ENCODE data around the gene BABAM1.
"Not testable (repeated sequence)": the region's sequence is repeated elsewhere in the genome, so short reads cannot be mapped to it uniquely, and the experiment has no call there.

BABAM1 gene

DNA sequence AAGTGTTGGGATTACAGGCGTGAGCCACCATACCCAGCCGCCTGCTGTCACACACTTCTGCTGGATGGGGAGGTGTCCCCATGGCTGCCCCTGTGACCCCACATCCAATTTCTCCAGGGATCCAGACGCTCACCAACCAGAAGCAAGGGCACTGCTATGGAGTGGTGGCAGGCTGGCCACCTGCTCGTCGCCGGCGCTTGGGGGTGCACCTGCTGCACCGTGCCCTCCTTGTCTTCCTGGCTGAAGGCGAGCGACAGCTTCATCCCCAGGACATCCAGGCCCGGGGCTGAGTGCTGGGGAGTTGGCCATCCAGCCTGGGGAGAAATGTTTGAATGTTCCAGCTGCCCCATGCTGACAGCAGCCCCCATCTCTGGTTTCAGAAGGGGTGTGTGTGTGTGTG, 19.0 kb downstream of the BABAM1 start:
- Histone ChIP-seq H3K27me3 (no peaks in the 10 kb centered on the region), H3K4me1 (peaks cover 24% of the 10 kb centered on the region), H3K9ac (no peak overlapping the region), H3K4me3 (no peak overlapping the region), H3K9me3 (no peaks in the 10 kb centered on the region), H3K36me3 (peaks cover 48% of the 10 kb centered on the region), H3K27ac (no peak overlapping the region), H3K4me2 (no peak overlapping the region), H4K20me1 (peaks cover 29% of the 10 kb centered on the region)
- no peak for TF ChIP-seq Cebpa-rat (IDR thresholded peaks at IDR 0.05)

DNA sequence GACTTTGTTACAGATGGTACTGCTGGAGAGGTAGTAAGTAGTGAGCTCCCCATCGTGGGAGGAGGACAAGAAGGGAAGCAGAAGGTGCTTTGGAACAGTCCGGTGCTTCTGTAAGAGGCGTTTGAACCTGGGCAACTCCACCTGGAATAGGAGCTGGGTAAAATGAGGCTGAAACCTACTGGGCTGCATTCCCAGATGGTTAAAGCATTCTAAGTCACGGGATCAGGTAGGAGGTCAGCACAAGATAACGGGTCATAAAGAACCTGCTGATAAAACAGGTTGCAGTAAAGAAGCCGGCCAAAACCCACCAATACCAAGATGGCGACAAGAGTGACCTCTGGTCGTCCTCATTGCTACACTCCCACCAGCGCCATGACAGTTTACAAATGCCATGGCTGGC, 19.5 kb downstream of the BABAM1 start:
- no peaks in the 10 kb centered on the region for H3K27me3 ChIP-seq

DNA sequence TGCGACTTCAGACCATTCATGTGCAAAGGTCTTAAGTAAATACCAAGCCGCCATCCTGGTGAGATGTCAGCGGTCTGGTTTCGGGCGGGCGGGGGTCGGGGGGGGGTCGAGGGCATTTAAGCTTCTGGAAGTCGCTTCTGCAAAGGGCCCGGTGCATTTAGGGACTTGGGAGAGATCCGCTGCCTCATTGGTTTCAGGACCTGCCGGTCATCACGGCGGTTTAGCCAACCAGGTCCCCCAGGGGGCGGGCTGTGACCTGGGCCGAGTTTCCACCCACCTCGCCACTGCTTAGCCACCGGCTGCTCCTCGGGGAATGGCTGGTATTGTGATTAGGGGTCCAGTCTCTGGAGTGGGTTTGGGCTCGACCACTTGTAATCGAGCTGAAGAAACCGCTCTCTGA, 22.2 kb downstream of the BABAM1 start:
- TF ChIP-seq Cebpa-rat (IDR thresholded peaks at IDR 0.05) = no peak
- peaks cover 37% of the 10 kb centered on the region for H3K36me3 ChIP-seq
- peaks cover 32% of the 10 kb centered on the region for H3K4me1 ChIP-seq
- H3K9me3 ChIP-seq = 0 out of 2 replicates have a peak, but pooled peaks cover 4% of the 10 kb centered on the region
- peak overlapping the region; percentile 12; the same call in 1 of the 2 replicates for H3K4me2 ChIP-seq
- H3K27me3 ChIP-seq = no peaks in the 10 kb centered on the region
- no peak overlapping the region for H3K27ac ChIP-seq
- H3K9ac ChIP-seq = no peak overlapping the region
- H3K4me3 ChIP-seq = no peak overlapping the region
- peaks cover 23% of the 10 kb centered on the region for H4K20me1 ChIP-seq

More for the DNA sequence above, 19.5 kb downstream of the BABAM1 start:
- H3K36me3 ChIP-seq = peaks cover 48% of the 10 kb centered on the region
- H4K20me1 ChIP-seq = peaks cover 29% of the 10 kb centered on the region
- H3K4me3 ChIP-seq = no peak overlapping the region
- no peak overlapping the region for H3K4me2 ChIP-seq
- H3K27ac ChIP-seq = no peak overlapping the region
- H3K9me3 ChIP-seq = no peaks in the 10 kb centered on the region
- peaks cover 23% of the 10 kb centered on the region for H3K4me1 ChIP-seq
- H3K9ac ChIP-seq = no peak overlapping the region
- no peak for TF ChIP-seq Cebpa-rat (IDR thresholded peaks at IDR 0.05)

DNA sequence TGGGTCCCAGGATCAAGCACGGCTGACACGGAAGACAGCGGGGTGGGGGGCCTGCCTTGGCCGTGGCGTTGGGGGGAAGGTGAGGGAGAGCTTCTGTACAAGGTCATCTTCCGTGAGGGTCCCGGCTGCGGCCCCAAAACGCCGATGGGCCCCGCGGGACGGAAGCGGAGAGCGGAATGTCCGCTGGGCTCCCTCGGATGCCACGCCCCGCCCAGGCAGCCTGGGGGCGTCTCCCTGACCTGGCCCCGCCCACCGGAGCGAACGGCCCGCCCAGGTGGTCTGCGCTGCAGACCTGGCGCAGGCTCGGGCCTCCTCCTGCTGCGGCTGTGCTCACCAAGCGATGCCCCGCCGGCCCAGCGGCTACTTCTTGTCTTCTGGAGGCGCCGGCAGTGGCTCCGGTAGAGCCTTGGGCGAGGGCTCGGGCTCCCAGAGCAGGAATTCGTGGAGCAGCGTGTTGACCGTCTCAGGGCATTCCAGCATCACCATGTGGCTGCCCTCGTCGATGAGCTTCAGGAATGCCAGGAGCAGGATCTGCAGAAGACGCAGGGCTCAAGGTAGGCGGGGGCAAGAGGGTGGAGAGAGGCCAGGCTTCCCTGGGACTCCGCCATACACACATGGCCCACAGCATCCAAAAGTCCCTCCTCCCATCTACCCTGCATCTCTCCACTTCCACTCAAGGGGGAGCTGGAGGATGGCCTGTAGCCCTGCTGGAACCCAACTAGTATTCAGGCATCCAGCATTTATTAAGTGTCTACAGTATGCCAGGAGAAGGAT, 25.2 kb downstream of the BABAM1 start:
- Histone ChIP-seq H3K4me3 (peak overlapping the region; percentile 76), H3K9ac (peak overlapping the region; percentile 82), H3K9me3 (0 out of 2 replicates have a peak, but pooled peaks cover 4% of the 10 kb centered on the region), H3K4me1 (peaks cover 34% of the 10 kb centered on the region), H3K36me3 (peaks cover 34% of the 10 kb centered on the region), H3K27ac (peak overlapping the region; percentile 82), H3K27me3 (no peaks in the 10 kb centered on the region), H4K20me1 (peaks cover 23% of the 10 kb centered on the region), H3K4me2 (peak overlapping the region; percentile 80)
- TF ChIP-seq Cebpa-rat (IDR thresholded peaks at IDR 0.05) = no peak

DNA sequence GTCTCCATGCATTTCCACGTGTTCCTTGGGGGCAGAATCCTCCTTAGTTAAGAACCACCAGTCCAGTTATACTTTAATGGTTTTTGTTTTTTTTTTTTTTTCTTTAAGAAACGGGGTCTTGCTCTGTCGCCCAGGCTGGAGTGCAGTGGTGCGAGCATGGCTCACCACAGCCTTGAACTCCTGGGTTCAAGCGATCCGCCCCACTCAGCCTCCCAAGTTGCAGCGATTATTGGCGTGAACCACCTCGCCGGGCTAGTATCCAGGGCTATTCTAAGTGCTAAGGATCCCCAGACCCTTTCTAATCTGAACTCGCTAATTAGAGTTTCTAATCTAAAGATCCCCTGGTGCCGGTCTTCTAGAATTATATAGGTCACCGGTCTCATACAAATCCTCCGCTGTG, 26.4 kb downstream of the BABAM1 start:
- peaks cover 28% of the 10 kb centered on the region for H3K4me1 ChIP-seq
- no peak for TF ChIP-seq Cebpa-rat (IDR thresholded peaks at IDR 0.05)
- peak overlapping the region; percentile 80 for H3K4me2 ChIP-seq
- no peak overlapping the region for H3K27ac ChIP-seq
- 0 out of 2 replicates have a peak overlapping the region, but pooled peaks have one; percentile 4 for H3K9ac ChIP-seq
- H4K20me1 ChIP-seq = peaks cover 23% of the 10 kb centered on the region
- H3K36me3 ChIP-seq = peaks cover 46% of the 10 kb centered on the region
- no peaks in the 10 kb centered on the region for H3K27me3 ChIP-seq
- H3K9me3 ChIP-seq = peaks cover 15% of the 10 kb centered on the region
- 0 out of 2 replicates have a peak overlapping the region, but pooled peaks have one; percentile 38 for H3K4me3 ChIP-seq

DNA sequence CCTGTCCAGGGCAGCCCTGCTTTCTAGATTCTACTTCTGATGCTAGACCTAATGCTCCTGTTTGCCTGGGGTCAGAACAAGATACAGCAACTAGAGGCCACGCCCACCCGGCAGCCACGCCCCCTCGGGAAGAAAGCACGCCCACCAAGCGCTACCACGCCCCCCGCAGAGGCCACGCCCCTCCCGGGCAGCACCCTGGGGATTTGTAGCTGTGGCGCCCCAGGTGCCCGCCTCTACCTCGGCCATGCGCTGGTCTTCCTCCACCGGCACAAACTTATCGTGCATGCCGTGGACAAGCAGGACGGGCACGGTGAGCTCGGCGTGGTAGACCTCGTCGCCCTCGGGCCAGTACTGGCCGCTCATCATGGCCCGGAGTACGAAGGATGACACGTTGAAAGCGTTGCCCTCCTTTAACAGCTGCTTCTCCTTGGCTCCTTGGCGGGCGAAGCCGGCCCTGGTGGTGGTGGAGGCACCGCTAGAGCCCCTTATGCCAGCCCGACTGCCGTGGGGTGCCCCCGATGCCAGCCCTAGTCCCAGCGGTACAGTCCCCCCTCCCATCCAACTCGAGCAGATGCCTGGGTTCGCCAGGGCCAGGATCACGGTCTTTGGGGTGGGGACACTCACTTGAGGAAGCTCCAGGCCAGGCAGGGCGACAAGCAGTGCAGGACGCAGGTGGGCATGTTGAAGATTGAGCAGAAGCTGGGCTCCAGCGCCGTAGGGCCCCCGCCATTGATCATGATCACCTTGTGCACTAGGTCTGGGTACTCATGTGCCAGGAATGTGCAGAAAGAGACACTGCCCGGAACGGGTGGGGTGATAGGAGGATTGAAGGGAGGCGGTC, 27.0 kb downstream of the BABAM1 start:
- no peak overlapping the region for H3K27ac ChIP-seq
- H3K9ac ChIP-seq = no peak overlapping the region
- peaks cover 28% of the 10 kb centered on the region for H3K4me1 ChIP-seq
- H3K36me3 ChIP-seq = peaks cover 52% of the 10 kb centered on the region
- peak overlapping the region; percentile 80 for H3K4me2 ChIP-seq
- no peaks in the 10 kb centered on the region for H3K27me3 ChIP-seq
- peaks cover 18% of the 10 kb centered on the region for H3K9me3 ChIP-seq
- H3K4me3 ChIP-seq = 0 out of 2 replicates have a peak overlapping the region, but pooled peaks have one; percentile 38
- no peak for TF ChIP-seq Cebpa-rat (IDR thresholded peaks at IDR 0.05)
- peaks cover 23% of the 10 kb centered on the region for H4K20me1 ChIP-seq

DNA sequence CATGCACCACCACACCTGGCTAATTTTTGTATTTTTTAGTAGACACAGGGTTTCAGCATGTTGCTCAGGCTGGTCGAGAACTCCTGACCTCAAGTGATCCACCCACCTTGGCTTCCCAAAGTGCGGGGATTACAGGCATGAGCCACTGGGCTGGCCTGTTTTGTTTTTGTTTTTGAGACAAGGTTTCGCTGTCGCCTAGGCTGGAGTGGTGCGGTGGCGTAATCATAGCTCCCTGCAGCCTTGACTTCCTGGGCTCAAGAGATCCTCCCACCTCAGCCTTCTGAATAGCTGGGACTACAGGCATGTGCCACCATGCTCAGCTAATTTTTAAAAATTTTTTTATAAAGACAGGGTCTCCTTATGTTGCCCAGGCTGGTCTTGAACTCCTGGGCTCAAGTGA, 28.3 kb downstream of the BABAM1 start:
- Histone ChIP-seq H4K20me1 (peaks cover 25% of the 10 kb centered on the region), H3K9me3 (peaks cover 18% of the 10 kb centered on the region), H3K4me1 (peaks cover 23% of the 10 kb centered on the region), H3K36me3 (peaks cover 63% of the 10 kb centered on the region)
- not testable (repeated sequence) for H3K27me3 ChIP-seq, H3K4me2 ChIP-seq, H3K27ac ChIP-seq, H3K9ac ChIP-seq, H3K4me3 ChIP-seq

DNA sequence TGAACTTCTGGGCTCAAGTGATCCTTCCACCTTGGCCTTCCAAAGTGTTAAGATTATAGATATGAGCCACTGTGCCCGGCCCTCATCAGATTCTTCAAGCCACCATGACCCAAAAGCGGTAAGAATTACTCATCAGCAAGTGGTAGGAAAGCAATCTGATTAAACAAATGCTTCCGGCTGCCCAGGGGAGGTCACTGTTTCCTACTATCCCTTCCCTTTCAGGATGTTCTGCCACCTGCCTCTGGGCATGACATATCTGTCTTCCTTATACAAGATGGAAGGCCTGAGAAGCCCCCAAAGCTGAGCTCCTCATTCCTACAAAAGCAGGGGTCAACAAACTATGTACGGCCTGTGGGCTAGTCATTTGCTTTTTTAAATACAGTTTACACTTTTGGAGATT, 29.0 kb downstream of the BABAM1 start:
- H3K4me3 ChIP-seq = no peak overlapping the region
- H3K27ac ChIP-seq = no peak overlapping the region
- no peak for TF ChIP-seq Cebpa-rat (IDR thresholded peaks at IDR 0.05)
- H3K36me3 ChIP-seq = peaks cover 70% of the 10 kb centered on the region
- peaks cover 18% of the 10 kb centered on the region for H3K9me3 ChIP-seq
- no peak overlapping the region for H3K4me2 ChIP-seq
- no peaks in the 10 kb centered on the region for H3K27me3 ChIP-seq
- peaks cover 32% of the 10 kb centered on the region for H4K20me1 ChIP-seq
- H3K4me1 ChIP-seq = peaks cover 25% of the 10 kb centered on the region
- no peak overlapping the region; the same call in 1 of the 2 replicates for H3K9ac ChIP-seq

DNA sequence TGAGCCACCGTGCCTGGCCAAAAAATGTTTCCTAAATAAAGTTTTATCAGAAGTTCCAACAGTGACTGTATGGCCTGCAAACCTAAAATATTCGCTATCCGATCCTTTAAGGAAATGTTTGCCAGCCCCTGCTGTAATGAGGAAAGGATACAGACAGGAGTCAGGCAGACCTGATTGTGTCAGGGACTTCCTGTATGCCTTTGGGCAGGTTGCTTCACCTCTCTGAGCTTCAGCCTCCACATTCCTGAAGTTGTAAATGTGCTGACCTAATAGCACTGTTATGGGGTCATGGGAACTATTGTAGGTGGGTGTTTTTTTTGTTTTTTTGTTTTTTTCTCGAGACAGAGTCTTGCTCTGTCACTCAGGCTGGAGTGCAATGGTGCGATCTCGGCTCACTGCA, 29.7 kb downstream of the BABAM1 start:
- Histone ChIP-seq H3K27me3 (no peaks in the 10 kb centered on the region), H3K9me3 (peaks cover 18% of the 10 kb centered on the region), H3K36me3 (peaks cover 78% of the 10 kb centered on the region), H4K20me1 (peaks cover 38% of the 10 kb centered on the region), H3K27ac (no peak overlapping the region), H3K4me1 (peaks cover 27% of the 10 kb centered on the region), H3K9ac (no peak overlapping the region), H3K4me3 (no peak overlapping the region), H3K4me2 (no peak overlapping the region)
- TF ChIP-seq Cebpa-rat (IDR thresholded peaks at IDR 0.05) = no peak
